Measurements from ENCODE around the gene ADAM23.

GRCh38 chr2:206471524-206472062 lies 28.3 kb downstream of the ADAM23 start:
- TF ChIP-seq EZH2 (IDR thresholded peaks at IDR 0.05; ENCODE audit: insufficient read depth, poor library complexity, severe bottlenecking) (no peak), EZH2phosphoT487 (IDR thresholded peaks at IDR 0.05; ENCODE audit: insufficient read depth, low read depth) (no peak)
